ENCODE results near the gene PHEX.

The PHEX gene

DNA sequence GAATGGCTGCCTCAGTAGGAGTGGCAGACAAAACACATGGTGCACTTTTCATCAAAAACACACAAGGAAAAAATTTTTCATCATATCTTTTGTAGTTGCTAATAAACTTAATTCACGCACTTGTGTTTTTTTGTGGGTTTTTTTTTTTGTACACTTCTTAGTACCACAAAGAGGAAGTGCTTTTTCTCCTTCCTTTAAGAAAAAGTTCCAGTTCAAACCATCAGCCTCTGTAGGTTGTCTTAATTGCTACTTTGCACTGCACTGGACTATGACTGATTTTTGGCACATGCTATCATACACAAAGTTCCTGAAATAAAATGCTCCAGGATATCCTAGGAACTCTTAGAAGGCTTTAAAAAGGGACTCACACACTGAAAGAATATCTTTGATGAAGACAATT is at the start of gene PHEX:
TSS of gene PHEX (plus strand) at position 242 of the 400 bp plus-strand sequence. CDS start 681 bp downstream, outside the sequence.
- DNase-seq, result no peak

DNA sequence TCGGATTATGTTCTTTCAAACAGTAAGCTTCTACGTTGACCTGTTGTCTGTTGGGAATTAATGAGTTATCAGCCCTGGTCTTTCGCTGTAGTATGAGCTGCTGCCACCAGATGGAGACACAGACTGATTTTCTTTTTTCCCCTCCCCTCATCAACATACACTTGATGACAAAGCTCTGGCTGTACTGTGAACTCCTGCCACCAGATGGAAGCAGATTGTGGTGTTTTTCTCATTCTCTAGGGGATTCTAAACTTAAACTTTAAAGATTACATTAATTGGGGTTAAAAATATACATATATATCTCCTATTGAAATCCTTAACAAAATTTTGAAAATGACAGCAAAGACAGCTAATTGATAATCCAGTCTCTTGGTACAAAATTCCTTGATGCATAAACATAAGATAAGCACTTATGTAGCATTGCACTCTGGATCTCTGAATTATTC is 46.8 kb upstream of the PHEX start:
- DNase-seq, result peak in 11 of 14 donors; percentile 0 to 55 (median 38)

DNA sequence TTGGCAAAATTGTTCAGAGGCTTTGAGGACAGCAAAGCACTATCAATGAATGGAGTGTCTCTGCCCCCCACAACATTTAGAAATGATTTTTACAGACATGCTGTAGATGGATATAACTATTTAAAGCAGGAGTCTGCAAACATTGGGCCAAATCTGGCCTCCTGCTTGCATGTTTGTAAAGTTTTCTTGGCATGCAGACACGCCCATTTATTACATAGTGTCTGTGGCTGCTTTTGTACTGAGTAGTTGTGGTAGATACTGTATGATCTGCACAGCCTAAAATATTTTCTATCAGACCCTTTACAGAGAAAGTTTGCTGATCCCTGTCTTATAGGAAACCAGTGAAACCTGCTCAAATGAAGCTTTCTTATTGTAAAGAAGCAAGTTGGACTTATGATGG is 45.5 kb upstream of the PHEX start:
- no peak for DNase-seq

DNA sequence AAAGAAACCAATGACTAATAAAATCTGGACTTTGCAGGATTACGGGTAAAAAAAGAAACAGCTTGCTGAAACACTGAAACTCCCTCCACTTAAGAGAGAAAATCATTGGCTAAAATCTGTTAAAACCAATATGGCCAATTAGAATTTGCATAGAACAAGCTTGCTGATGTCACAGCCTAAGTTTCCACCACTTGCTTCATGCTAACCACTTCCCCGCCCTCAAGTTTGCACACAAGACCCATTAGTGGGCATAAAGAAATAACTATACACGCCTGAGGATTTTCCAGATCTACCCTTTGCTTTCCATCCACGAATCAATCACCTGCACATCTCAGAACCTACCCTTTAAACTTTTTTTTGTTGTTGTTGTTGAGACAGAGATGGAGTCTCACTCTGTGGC is 42.7 kb upstream of the PHEX start:
- no peak for DNase-seq

DNA sequence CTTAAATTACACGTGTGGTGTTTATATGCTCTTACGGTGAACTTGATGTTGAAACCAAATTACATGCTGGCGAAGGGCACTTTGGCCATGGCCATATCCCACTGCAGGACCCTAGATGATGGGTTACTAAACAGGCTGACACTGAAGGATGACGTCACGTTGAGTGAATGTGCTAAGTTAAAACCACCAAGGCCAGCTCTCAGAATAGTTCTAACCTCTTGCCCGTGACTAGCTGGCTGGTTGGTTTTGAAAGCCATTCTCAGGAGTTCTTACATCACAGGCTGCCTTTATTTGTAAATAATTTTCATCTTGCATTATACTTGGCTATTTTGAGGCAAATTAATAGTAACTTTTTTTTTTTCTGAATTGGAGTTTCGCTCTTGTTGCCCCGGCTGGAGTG is 41.3 kb upstream of the PHEX start:
- DNase-seq, result no peak

DNA sequence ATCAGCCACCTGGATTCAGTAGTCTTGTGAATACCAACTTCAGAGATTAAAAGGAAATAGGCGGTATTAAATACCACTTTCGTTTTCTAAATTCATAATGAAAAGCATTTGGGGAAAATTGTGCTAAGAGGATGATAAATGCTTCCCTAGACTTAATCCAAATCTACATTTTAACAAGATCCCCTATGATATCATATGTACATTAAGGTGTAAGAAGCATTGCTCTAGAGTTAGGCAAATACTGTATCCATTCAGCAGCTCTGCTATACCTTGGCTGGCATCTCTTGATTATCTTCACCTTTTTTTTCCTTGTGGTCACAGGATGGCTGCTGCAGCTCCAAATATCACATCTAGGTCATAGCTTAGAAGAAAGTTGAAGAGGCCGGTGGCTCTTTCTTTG is 40.6 kb upstream of the PHEX start:
- DNase-seq, result no peak

DNA sequence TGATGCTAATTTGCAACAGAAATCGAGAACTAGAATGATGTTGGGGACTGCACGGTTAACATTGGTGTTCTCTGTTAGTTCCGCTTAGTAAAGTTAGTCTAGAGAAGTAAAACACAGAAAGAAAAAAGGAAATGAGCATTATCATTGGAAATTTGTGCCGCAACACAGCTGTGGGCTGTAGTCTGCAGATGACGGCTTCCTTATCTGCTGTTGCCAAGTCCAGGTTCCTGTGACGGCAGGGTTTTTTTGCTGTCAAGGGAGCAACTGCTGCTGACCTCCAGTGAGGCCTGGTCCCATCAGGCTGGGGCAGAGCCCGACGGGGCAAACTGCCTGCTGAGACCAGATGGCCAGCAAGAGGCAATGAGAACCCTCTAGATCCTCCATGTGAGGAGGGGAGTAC is 38.9 kb upstream of the PHEX start:
- DNase-seq, result peak in 6 of 14 donors; percentile 0 to 28 (median 6)

DNA sequence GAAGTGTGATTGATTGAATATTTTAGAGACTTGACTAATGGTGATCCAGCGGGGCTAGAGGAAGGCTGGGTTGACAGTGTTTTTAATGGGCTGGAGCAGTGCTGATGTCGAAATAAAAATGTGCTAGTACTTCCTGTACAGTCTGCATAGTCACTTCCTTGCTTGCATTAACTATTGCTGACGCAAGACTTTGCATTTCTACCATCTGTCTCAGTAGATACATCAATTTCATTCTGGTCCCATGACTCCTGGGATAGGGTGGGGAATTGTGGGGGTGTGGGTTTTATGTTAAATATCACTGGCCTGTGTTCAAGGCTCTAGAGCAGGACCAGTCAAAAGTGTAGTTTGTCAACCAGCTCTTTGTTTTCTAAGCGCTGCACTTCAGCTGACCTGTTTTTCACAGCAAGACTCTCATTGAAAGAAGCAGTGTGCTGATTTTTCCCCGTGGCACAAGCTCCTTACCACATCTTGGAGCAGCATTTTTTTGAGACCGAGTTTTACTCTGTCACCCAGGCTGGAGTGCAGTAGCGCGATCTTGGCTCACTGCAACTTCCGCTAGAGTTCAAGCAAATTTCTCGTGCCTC is 35.2 kb upstream of the PHEX start:
- DNase-seq, result peak in 1 of 14 donors; percentile 1

DNA sequence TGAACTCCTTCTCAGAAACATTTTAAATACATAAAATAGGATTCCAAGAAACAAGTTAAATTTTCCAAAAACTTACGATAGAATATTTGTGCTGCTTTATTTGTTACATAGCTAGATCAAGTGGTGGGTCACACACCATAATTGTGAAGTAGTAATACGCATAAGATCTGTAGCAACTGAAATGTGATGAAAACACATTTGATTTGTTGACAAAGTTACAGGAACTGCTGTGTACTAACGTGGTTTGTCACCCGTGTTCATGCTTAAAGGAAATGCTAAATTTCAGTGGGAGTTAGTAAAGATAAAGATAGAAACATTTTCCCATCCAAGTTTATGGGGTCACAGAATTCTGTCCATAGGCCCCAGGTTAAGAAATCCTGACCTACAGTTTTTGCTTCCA is 34.1 kb upstream of the PHEX start:
- DNase-seq, result no peak

DNA sequence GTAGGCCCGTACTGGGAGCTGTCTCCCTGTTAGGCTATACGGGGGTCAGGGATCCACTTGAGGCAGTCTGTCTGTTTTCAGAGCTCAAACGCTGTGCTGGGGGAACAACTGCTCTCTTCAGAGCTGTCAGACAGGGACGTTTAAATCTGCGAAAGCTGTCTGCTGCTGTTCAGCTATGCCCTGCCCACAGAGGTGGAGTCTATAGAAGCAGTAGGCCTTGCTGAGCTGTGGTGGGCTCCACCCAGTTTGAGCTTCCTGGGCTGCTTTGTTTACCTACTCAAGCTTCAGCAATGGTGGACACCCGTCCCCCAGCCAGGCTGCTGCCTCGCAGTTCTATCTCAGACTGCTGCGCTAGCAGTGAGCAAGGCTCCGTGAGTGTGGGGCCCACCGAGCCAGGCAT is 27.3 kb upstream of the PHEX start:
- no peak for DNase-seq

DNA sequence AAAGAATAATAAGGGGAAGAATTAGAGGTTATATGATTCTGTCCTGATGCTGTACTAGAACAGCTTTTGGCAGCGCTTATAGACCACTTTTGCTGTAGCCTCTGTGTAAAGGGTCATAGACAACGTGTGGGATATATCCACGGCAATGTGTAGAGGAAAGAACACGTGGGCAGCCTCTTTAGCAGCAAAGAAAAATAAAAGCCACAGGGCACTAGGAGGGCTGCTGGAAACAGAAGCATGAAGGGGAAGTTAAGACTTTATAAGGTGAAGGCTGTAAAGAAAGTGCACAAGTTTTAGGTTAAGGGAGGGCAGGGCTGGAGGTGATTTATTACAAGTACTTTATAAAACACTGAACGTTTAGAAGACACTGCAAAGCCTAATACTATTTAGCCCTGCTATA is 20.1 kb upstream of the PHEX start:
- DNase-seq, result no peak

DNA sequence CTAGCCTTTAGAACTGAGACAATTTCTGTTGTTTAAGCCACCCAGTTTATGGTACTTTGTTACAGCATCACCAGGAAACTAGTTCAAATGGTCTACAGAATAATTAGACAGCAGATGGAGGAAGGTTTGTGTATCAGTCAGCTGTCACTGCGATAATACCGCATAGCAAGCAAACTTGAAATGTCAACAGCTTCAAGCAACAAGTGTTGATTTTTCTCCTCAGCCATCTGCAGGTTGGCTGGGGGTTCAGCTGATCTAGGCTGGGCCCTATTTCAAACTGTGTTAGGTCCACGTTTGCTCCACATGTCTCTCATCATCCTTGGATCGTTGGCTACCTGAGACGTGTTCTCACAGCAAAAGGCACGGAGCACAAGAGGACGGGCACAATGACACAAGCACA is 19.2 kb upstream of the PHEX start:
- no peak for DNase-seq

DNA sequence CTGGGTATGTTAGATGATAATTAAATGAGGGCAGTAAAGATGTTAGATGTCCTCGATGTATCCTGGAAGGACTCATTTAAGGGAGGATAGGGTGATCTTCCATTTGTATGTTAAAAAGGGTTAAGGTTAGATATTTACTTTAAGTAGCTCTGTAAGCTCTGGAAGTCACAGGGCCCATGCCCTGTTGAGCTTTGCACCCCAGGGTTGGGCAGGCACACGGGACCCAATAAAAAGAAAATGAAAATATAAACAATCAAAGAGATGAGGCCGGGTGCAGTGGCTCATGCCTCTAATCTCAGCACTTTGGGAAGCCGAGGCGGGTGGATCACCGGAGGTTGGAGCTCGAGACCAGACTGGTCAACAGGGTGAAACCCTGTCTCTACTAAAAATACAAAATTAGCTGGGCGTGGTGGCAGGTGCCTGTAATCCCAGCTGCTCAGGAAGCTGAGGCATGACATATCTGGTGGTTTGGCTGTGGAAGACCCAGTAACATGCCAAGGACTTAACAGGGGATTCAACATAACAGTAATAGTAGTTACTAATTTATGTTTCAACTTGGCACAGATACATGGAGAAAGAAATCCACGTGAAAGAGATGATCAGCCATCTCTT is 16.9 kb upstream of the PHEX start:
- no peak for DNase-seq

DNA sequence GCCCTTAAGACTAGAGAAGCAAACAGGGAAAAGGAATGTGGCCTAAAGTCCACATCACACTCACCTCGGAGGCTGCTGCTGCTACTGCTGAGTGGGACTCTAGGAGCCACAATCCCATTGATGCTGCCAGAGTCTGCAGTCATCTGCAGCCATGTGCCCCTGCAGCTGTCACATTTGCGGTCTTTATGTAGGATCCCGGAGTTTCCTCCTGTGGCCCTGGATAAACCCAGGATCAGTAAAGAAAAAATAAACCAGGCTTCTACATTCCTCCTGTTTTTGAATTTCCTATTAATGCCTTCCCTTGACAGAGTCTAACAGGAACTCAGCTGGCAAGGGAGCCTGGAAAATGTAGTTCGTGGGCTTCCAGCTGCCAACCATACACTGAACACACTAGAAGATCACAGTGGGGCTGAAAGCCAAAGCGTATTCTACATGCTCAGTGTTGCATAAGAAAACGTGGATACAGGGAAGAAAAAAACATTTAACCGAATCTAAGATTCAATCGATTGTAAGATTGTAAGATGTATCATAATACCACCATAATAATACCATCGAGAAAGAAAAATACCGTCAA is 10.3 kb upstream of the PHEX start:
- no peak for DNase-seq

DNA sequence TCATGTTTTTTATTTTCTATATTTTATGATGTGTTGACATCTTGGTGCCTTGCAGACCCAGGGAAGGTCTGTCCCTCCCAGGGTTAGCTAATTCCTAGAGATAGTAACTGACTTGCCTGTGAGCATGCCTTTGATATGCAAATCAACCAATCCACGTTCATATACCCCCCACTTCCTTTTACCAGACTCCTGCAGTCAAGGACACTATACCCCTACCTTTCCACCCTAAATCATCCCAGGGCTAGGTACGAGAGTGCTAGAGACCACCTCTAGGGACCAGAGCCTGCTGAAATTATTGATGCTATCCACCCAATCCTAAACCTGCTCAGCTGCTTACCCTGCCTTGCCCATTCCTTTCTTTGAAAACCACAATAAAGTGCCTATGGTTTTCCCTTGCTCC is 7.5 kb upstream of the PHEX start:
- DNase-seq, result no peak

DNA sequence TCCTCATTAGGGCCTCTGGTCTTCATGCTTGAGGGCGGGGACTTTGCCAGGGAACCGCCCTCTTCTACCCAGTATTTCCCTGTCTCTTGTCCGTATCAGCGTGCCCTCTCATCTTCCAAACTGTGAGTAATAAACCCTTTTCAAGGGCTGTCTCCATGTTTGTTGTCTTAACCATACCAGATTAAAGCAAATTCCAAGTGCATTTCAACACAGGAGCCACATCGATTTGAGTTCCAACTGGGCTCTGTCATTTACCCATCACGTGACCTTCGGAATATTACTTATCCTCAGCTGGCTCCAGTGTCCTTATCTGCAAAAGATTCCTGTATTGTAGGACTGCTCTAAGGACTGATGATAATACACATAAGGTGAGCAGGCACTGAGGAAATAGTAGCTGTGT is 6.4 kb upstream of the PHEX start:
- no peak for DNase-seq

DNA sequence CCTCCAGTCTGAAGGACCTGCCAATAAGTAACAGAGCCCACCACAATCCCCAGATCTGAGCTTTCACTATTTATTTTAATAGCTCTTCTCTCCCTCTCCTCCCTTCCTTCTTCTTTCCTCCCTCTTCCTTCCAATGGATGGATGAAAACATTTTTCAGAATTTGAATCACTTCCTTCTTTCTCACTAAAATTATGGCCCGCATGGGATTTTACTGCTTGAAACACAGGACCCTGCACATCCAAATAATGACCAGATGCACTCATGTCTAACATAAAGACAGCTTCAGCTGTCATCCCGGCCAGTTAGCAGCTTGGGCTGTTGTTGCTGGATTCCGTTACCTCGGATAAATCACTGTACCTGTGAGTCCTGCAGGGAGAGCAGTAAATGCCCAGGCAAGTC is 5.4 kb upstream of the PHEX start:
- no peak for DNase-seq

DNA sequence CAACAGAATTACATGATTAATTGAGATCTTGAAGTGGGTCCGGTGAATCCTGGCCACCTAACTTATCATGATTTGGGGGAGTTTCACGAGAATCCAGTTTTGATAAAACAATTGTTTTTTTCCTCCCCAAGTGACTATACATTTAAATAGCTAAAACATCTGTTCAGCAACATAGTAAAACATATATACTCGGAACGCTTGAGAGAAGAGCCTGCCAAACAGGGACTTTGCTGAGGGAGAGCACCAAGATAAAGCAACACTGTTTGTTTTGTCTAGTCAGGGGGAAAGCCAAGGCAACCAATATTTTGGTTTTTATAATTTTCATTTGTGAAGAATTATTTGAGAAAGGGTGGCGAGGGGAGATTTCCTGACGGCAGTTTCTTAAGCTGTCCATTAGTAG is 381 bp downstream of the PHEX start:
- DNase-seq, result no peak

DNA sequence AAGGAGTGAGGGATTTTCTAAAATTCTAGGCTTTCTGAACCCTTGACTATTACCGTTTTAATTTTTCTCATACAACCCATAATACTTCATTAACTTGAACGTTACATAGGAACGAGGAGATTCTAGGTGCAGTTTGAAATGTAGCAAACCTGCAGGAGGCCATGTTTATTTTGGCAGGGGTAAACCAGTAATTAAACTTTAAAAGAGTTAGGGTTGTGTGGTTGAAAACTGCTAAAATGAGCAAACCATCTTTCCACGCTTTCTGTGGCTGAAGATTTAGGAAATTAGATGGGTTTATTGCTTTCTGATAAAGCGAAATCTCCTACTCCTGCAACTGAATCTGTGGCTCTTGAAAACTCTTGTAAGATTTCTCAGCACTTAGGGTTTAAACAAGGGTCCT is 1.7 kb downstream of the PHEX start:
- no peak for DNase-seq

DNA sequence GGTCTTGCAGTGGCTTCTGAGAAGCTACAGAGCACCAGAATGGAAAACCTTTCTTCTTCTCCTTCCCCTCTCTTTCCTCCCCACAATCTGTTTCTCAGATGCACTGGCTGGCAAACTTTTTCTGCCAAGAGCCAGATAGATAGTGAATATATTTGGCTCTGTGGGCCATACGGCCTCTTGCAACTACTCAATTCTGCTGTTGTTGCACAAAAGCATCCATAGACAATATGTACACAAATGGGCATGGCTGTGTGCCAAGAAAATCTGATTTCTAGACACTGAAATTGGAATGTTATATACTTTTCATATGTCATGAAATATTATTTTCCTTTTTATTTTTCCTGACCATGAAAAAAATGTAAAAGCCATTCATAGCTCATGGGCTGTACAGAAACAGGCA is 3.1 kb downstream of the PHEX start:
- DNase-seq, result no peak

DNA sequence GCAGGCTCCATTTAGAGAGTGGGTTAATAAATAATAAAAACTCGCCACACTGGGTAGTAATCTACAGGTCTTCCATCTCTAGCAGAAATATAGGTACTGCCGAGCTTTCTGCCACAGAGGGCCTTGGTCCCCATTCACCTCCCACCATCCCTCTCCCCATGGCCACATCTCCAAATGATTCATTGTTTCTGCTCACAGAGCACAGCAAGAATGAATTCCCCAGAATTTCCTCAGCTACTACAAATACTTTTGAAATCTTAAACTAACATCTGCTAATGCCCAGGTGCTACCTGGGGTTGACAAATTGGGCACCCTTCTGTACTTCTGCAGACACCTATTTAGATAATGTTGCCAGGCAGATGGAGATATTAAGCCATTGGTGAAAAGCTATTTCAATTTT is 5.1 kb downstream of the PHEX start:
- DNase-seq, result no peak

DNA sequence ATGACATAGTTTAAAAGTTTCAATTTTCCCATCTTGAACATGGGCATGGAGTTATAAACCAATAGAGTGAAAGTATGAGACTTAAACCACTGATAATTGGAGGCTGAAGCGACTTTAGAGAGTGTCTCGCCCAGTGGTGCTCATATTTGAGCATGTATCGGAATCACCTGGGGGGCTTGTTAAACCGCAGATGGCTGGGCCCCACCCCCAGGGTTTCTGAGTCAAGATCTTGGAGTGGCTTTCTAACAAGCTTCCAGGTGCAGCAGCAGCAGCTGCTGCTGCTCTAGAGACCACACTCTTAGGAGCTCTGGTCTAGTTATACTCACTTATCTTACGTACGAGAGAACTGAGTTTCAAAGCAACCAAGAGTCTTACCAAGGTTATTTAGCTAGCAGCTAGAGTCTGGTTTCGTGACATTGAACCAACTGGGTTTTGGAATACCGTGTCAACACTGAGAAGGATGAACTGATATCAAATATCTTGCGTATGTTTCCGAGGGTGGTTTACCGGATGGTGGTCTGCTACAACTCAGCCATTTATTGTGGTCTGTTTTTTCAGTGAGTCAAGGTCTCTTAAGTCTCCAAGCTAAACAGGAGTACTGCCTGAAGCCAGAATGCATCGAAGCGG is 5.9 kb downstream of the PHEX start:
- DNase-seq, result no peak

DNA sequence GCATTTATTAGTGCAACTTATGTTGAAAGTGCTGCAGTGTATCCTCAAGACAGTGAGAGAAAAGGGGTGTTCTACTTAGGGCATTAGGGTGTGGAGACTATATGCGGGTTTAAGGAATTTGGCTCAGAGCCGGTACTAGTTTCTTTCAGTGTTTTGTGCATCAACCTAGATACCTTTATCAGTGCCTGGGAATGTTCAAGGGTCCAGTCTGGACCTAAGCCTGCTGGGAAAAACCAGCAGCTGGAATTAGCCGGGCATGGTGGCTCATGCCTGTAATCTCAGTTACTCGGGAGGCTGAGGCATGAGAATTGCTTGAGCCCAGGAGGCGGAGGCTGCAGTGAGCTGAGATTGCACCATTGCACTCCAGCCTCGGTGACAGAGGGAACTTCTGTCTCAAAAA is 7.4 kb downstream of the PHEX start:
- no peak for DNase-seq

DNA sequence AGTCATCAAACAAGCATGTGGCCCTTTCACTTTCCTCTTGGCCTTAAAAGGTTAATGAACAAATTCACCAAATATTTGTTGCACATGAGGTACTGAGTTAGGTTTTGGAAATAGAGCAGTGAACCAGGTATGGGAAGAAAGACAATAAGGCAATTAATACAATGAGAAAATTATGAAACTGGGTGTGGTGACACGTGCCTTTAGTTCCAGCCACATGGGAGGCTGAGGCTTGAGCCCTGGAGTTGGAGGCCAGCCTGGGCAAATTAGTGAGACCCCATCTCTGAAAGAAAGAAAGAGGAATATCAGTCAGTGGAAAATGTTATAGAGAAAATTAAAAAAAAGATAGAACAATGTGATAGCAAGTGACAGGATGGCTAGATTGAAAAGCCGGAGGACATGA is 8.1 kb downstream of the PHEX start:
- no peak for DNase-seq
